ENCODE data around the gene SOX9.

DNA sequence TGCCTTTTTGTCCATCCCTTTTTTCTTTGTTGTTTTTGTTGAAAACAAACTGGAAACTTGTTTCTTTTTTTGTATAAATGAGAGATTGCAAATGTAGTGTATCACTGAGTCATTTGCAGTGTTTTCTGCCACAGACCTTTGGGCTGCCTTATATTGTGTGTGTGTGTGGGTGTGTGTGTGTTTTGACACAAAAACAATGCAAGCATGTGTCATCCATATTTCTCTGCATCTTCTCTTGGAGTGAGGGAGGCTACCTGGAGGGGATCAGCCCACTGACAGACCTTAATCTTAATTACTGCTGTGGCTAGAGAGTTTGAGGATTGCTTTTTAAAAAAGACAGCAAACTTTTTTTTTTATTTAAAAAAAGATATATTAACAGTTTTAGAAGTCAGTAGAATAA lies 4.9 kb downstream of the SOX9 start:
- TF ChIP-seq POLR2A (IDR thresholded peaks at IDR 0.05): no peak
- TF ChIP-seq, protein P1, sequence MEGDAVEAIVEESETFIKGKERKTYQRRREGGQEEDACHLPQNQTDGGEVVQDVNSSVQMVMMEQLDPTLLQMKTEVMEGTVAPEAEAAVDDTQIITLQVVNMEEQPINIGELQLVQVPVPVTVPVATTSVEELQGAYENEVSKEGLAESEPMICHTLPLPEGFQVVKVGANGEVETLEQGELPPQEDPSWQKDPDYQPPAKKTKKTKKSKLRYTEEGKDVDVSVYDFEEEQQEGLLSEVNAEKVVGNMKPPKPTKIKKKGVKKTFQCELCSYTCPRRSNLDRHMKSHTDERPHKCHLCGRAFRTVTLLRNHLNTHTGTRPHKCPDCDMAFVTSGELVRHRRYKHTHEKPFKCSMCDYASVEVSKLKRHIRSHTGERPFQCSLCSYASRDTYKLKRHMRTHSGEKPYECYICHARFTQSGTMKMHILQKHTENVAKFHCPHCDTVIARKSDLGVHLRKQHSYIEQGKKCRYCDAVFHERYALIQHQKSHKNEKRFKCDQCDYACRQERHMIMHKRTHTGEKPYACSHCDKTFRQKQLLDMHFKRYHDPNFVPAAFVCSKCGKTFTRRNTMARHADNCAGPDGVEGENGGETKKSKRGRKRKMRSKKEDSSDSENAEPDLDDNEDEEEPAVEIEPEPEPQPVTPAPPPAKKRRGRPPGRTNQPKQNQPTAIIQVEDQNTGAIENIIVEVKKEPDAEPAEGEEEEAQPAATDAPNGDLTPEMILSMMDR (IDR thresholded peaks at IDR 0.05): no peak

All from sigmoid colon (tissue), 3 donors.